ENCODE results near the gene CEACAM8.
"Not testable (repeated sequence)": the region's sequence is repeated elsewhere in the genome, so short reads cannot be mapped to it uniquely, and the experiment has no call there.

The CEACAM8 gene

DNA sequence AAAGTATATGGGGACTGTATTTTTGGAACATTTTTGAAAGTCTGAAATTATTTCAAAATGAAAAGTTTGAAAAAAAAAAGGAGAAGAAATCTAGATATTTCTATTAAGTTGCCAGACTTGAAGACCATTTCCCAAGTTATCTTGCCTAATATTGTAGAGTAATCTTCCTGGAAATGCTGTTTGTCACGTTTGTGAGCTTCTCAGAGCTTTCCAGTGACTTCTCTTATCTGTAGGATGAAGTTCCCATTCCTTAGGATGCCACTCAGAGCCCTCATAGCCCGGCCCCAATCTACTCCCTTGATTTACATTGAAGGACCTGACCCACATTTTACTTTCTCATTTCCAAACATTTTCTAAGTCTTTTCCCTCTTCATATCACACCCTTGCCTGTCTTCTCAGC, 23.6 kb downstream of the CEACAM8 start:
- no peak for DNase-seq

GRCh38 chr19:42569193-42569592, 25.5 kb downstream of the CEACAM8 start:
- DNase-seq = no peak

GRCh38 chr19:42568006-42568405, 26.7 kb downstream of the CEACAM8 start:
- DNase-seq = no peak

GRCh38 chr19:42567567-42567966, 27.2 kb downstream of the CEACAM8 start:
- DNase-seq = no peak

- no peak for DNase-seq
Observed at GRCh38 chr19:42563352-42564210, 31.1 kb downstream of the CEACAM8 start.

GRCh38 chr19:42561512-42561911, 33.2 kb downstream of the CEACAM8 start:
- no peak for DNase-seq

DNA sequence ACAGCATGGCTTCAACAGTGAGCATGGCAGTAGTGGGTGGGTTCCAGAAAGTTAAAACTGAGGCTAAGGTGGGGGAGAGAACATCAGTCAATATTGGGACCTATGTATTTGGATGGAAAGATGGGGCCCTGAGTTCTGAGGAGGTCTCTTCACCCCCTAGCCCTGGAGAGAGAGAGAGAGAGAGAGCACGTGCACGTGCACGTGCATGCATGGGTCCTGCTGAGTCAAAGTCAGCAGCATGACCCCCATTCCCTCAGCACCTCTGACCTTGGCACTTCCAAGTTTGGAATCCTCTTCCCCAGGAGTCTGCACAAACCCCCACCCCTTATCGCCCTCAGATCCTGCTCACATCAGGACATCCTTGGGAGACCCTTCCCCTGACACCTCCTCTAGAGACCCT, 34.0 kb downstream of the CEACAM8 start:
- DNase-seq = no peak

GRCh38 chr19:42558450-42559150, 36.1 kb downstream of the CEACAM8 start:
- no peak for DNase-seq

DNA sequence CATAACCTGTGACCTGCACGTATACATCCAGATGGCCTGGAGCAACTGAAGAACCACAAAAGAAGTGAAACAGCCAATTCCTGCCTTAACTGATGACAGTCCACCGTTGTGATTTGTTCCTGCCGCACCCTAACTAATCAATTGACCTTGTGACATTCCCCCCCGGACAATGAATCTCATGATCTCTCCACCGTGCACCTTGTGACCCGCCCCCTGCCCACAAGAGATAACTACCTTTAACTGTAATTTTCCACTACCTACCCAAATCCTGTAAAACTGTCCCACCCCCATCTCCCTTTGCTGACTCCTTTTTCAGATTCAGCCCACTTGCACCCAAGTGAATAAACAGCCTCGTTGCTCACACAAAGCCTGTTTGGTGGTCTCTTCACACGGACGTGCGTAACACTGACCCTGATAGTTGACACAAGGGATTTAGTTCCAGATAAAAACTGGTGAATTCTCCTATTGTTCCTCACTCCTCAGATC, 37.3 kb downstream of the CEACAM8 start:
- DNase-seq = not testable (repeated sequence)

- DNase-seq = no peak
Observed at GRCh38 chr19:42555801-42556200, 38.9 kb downstream of the CEACAM8 start.

GRCh38 chr19:42555317-42555716, 39.4 kb downstream of the CEACAM8 start:
- no peak for DNase-seq

GRCh38 chr19:42554046-42554575, 40.6 kb downstream of the CEACAM8 start:
- no peak for DNase-seq

GRCh38 chr19:42553292-42554045, 41.3 kb downstream of the CEACAM8 start:
- no peak for DNase-seq

- DNase-seq = no peak
Observed at GRCh38 chr19:42552086-42553065, 42.3 kb downstream of the CEACAM8 start.

GRCh38 chr19:42550521-42550920, 44.2 kb downstream of the CEACAM8 start:
- DNase-seq = not testable (repeated sequence)

- DNase-seq = not testable (repeated sequence)
Observed at GRCh38 chr19:42549067-42549466, 45.7 kb downstream of the CEACAM8 start.

- DNase-seq = no peak
Observed at GRCh38 chr19:42548552-42548951, 46.2 kb downstream of the CEACAM8 start.

DNA sequence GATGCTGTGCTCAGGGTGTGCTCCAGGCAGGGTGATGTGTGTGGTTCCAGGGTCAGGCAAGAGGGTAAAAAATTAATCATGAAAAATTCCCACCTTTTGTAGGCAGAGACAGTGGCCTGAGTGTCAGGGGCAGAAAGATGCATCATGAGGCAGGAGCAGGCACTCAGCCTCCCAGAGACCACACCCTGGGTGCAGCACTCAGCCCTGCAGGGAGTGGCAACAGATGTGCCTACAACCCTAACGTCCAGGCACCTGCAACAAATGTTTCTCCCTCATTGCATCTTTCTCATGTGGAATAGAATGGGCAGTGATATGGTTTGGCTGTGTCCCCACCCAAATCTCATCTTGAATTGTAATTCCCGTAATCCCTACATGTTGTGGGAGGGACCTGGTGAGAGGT, 46.8 kb downstream of the CEACAM8 start:
- no peak for DNase-seq

DNA sequence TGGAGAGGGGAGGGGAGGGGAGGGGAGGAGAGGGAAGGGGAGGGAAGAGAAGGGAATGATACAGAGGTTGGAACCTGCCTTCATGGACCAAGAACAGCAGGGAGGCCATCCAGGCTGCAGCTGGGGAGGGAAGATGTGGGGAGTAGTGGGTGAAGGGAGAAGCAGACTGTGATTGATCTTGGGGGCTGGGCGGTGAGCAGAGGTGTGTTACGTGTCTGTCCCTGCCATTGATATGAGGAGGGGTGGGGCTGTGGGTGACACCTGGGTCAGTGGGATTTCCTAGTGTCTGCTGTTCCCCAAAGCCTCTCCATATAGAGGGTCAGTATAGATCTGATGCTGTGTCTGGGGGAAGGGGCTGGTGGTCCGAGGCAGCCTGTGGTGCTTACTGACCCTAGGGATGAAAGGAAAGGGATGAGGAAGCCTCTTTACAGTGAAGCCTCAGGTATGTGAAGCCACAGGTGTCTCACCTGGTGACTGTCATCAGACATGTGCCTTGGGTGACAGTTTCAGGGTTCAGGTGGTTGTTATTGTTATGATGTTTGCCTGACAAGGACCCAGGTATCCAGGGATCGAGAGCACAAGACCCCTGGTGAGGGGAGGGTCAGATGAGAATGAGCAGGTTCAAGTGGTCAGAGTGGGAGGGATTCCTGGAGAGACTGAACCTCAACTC, 47.8 kb downstream of the CEACAM8 start:
- no peak for DNase-seq

DNA sequence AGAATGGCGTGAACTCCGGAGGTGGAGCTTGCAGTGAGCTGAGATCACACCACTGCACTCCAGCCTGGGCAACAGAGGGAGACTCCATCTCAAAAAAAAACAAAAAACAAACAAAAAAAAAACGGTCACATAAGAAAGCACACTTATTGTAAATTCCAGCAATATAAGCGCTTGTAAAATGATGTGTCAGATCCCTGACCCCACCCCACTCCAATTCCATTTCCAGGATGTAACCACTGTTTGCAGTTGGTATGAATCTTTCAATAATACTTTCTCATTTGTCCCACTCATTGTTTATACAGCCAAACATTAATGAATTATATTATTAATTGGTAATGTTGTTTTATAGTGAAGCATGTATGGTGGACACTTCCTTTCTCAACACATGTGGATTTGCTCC, 50.6 kb downstream of the CEACAM8 start:
- DNase-seq = no peak

GRCh38 chr19:42542791-42543190, 51.9 kb downstream of the CEACAM8 start:
- no peak for DNase-seq

All from DMS79 (cell line).